GM23338 (cell line): ENCODE measurements around the gene TBRG4. TPM values are rescaled to one million over a fixed set of nuclear protein-coding genes. Genes with fewer than 3 reads are reported as not detected.

Experiments used
- ATAC-seq: fragments of 200-7000 bp; cut with Tn5 transposase; 3 replicates; pipeline ENCODE4 v1.9.1; 2020
- DNase-seq: peaks from one replicate; pipeline ENCODE4 v3.0.0-alpha.2; 2015; ENCODE audit warnings: low spot score
- H2AFZ ChIP-seq: fragments of 200-600 bp; sonication (generic); 2 replicates; pipeline ENCODE4 v1.8.0; 2016; ENCODE audit warnings: antibody characterized with exemption, mild to moderate bottlenecking, moderate library complexity
- H3F3A ChIP-seq: fragments of 200-600 bp; sonication (generic); replicated peaks from 2 replicates; pipeline ENCODE4 v1.8.0; 2017; ENCODE audit warnings: antibody characterized with exemption, mixed run types, low read depth
- H3K27ac ChIP-seq: fragments of 200-600 bp; sonication (generic); 2 replicates; pipeline ENCODE4 v1.6.1; 2016; ENCODE audit warnings: low read depth
- H3K27me3 ChIP-seq: fragments of 200-600 bp; sonication (generic); 2 replicates; pipeline ENCODE4 v1.8.0; 2016; ENCODE audit warnings: mild to moderate bottlenecking, mixed run types, moderate library complexity; ENCODE audit not compliant: insufficient read depth
- H3K36me3 ChIP-seq: fragments of 200-600 bp; sonication (generic); 2 replicates; pipeline ENCODE4 v1.8.0; 2016; ENCODE audit warnings: mild to moderate bottlenecking; ENCODE audit not compliant: insufficient read depth
- H3K4me1 ChIP-seq: fragments of 200-600 bp; sonication (generic); 2 replicates; pipeline ENCODE4 v1.8.0; 2016; ENCODE audit warnings: mild to moderate bottlenecking, moderate library complexity; ENCODE audit not compliant: insufficient read depth
- H3K4me2 ChIP-seq: fragments of 200-600 bp; sonication (generic); 2 replicates; pipeline ENCODE4 v1.7.1; 2017; ENCODE audit warnings: mixed run types
- H3K4me3 ChIP-seq: fragments of 200-600 bp; sonication (generic); 2 replicates; pipeline ENCODE4 v1.6.1; 2016; ENCODE audit warnings: mixed run types
- H3K79me2 ChIP-seq: fragments of 200-600 bp; sonication (generic); replicated peaks from 2 replicates; pipeline ENCODE4 v1.8.0; 2017; ENCODE audit warnings: mild to moderate bottlenecking; ENCODE audit not compliant: insufficient read depth
- H3K9me2 ChIP-seq: fragments of 200-600 bp; sonication (generic); 2 replicates; pipeline ENCODE4 v1.8.0; 2017; ENCODE audit not compliant: insufficient read depth
- H4K20me1 ChIP-seq: fragments of 200-600 bp; sonication (generic); replicated peaks from 2 replicates; pipeline ENCODE4 v1.8.0; 2017; ENCODE audit warnings: mild to moderate bottlenecking; ENCODE audit not compliant: insufficient read depth
- H3K27ac Mint-ChIP-seq: 2 replicates; pipeline ENCODE4 v1.8.0; 2020; ENCODE audit warnings: inconsistent platforms, mild to moderate bottlenecking, moderate library complexity, mixed read lengths
- H3K27me3 Mint-ChIP-seq: 3 replicates; pipeline ENCODE4 v1.8.0; 2022; ENCODE audit warnings: low read depth, mild to moderate bottlenecking, moderate library complexity, mixed read lengths, inconsistent platforms; ENCODE audit not compliant: insufficient read depth, poor library complexity
- H3K36me3 Mint-ChIP-seq: 3 replicates; pipeline ENCODE4 v1.8.0; 2021; ENCODE audit warnings: low read depth, mild to moderate bottlenecking, inconsistent platforms, moderate library complexity, mixed read lengths
- H3K4me1 Mint-ChIP-seq: 3 replicates; pipeline ENCODE4 v1.8.0; 2020; ENCODE audit warnings: mild to moderate bottlenecking, inconsistent platforms, mixed read lengths
- H3K4me3 Mint-ChIP-seq: 3 replicates; pipeline ENCODE4 v1.8.0; 2021; ENCODE audit warnings: moderate library complexity, mild to moderate bottlenecking, inconsistent platforms, mixed read lengths
- H3K9me3 Mint-ChIP-seq: 3 replicates; pipeline ENCODE4 v1.8.0; 2020; ENCODE audit warnings: moderate library complexity, mild to moderate bottlenecking, inconsistent platforms, mixed read lengths
- NANOG ChIP-seq: IDR thresholded peaks from 2 replicates; pipeline ENCODE4 v1.6.1; 2016; ENCODE audit warnings: antibody characterized with exemption, borderline replicate concordance
- STAT1 ChIP-seq: IDR thresholded peaks from one replicate; pipeline ENCODE4 v1.6.1; 2016; ENCODE audit warnings: antibody characterized with exemption; ENCODE audit not compliant: unreplicated experiment
- ZNF114 ChIP-seq: fragments of 250-450 bp; sonication (Bioruptor Pico); IDR thresholded peaks from 2 replicates; pipeline ENCODE4 v1.5.0; 2020; ENCODE audit warnings: mild to moderate bottlenecking, moderate library complexity
- ZNF462 ChIP-seq: fragments of 250-450 bp; sonication (Bioruptor Pico); IDR thresholded peaks from 2 replicates; pipeline ENCODE4 v1.5.0; 2020; ENCODE audit warnings: mild to moderate bottlenecking, moderate library complexity
- polyA plus RNA-seq: library from polyadenylated mRNA; unstranded; fragments of >200 nt; fragmentation: Nextera tagmentation; extraction: Ambion mirVana; gene quantifications from 2 replicates; pipeline ENCODE4 v1.2.1, GENCODE V29; 2016
- total RNA-seq: library from RNA; depleted of rRNA; stranded (reverse); fragments of >200 nt; shearing (Covaris generic); gene quantifications from 2 replicates; pipeline ENCODE4 v1.2.3, GENCODE V29; 2014
- TF ChIP-seq, protein P1 (sequence below), 2 experiments: fragments of 200-600 bp in 1 of 2; sonication (generic) in 1 of 2; conservative IDR thresholded peaks; 2 replicates each; pipeline versions ENCODE4 v1.5.1 to v1.6.1; 2016 to 2017; ENCODE audit warnings: antibody characterized with exemption in 2 of 2, low read depth in 2 of 2, mild to moderate bottlenecking in 2 of 2, moderate library complexity in 1 of 2

TBRG4 gene
- total and polyA plus RNA-seq, 2 experiments from 2014 or later: 72.5 to 162 TPM

GRCh38 chr7:45092931-45093235 is 18.6 kb downstream of the TBRG4 start:
- H3K4me3 ChIP-seq: peak overlapping the region; percentile 29; the same call in 1 of the 2 replicates
- no peak overlapping the region for H3K27ac ChIP-seq
- peak overlapping the region; percentile 46 for H3K4me2 ChIP-seq
- Mint-ChIP-seq H3K4me3 (peak overlapping the region; percentile 5; the same call in 1 of the 3 replicates), H3K36me3 (no peaks in the 10 kb centered on the region), H3K4me1 (peaks cover 10% of the 10 kb centered on the region), H3K27ac (peak overlapping the region; percentile 41; the same call in 1 of the 2 replicates), H3K27me3 (peaks cover 15% of the 10 kb centered on the region), H3K9me3 (no peaks in the 10 kb centered on the region; the same call in 2 of the 3 replicates)
- H3K79me2 ChIP-seq: no peaks in the 10 kb centered on the region
- H3K4me1 ChIP-seq: peaks cover 15% of the 10 kb centered on the region; the same call in 1 of the 2 replicates
- H3K27me3 ChIP-seq: 0 out of 2 replicates have a peak, but pooled peaks cover 6% of the 10 kb centered on the region
- ATAC-seq (no peak), DNase-seq (no peak)
- TF ChIP-seq ZNF462 (CRISPR knock-in tag) (no peak), ZNF114 (CRISPR knock-in tag) (no peak), NANOG (no peak), STAT1 (no peak)
- TF ChIP-seq, protein P1, sequence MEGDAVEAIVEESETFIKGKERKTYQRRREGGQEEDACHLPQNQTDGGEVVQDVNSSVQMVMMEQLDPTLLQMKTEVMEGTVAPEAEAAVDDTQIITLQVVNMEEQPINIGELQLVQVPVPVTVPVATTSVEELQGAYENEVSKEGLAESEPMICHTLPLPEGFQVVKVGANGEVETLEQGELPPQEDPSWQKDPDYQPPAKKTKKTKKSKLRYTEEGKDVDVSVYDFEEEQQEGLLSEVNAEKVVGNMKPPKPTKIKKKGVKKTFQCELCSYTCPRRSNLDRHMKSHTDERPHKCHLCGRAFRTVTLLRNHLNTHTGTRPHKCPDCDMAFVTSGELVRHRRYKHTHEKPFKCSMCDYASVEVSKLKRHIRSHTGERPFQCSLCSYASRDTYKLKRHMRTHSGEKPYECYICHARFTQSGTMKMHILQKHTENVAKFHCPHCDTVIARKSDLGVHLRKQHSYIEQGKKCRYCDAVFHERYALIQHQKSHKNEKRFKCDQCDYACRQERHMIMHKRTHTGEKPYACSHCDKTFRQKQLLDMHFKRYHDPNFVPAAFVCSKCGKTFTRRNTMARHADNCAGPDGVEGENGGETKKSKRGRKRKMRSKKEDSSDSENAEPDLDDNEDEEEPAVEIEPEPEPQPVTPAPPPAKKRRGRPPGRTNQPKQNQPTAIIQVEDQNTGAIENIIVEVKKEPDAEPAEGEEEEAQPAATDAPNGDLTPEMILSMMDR (conservative IDR thresholded peaks at IDR 0.05; ENCODE audit: low read depth in 2 of 2): no peak
- no peaks in the 10 kb centered on the region for H3K36me3 ChIP-seq
- 0 out of 2 replicates have a peak overlapping the region, but pooled peaks have one; percentile 0 for H2AFZ ChIP-seq
- H4K20me1 ChIP-seq: no peaks in the 10 kb centered on the region
- 0 out of 2 replicates have a peak, but pooled peaks cover 11% of the 10 kb centered on the region for H3F3A ChIP-seq
- H3K9me2 ChIP-seq: no peaks in the 10 kb centered on the region
